NT2/D1 (cell line): ENCODE data around the gene PGAM5.

ENCODE experiments used
- DNase-seq: peaks from one replicate; pipeline ENCODE4 v3.0.0-alpha.2; 2011; ENCODE audit warnings: low read depth, low spot score
- H3K27me3 ChIP-seq: 2 replicates; pipeline ENCODE4 v1.6.0; 2011; ENCODE audit warnings: mild to moderate bottlenecking; ENCODE audit not compliant: insufficient read length, insufficient read depth
- H3K36me3 ChIP-seq: 2 replicates; pipeline ENCODE4 v1.6.1; 2011; ENCODE audit warnings: mild to moderate bottlenecking, low read length, mixed read lengths; ENCODE audit not compliant: insufficient read depth, insufficient read length
- H3K4me1 ChIP-seq: 2 replicates; pipeline ENCODE4 v1.5.1; 2011; ENCODE audit not compliant: insufficient read depth, insufficient read length
- H3K4me3 ChIP-seq: 2 replicates; pipeline ENCODE4 v1.5.1; 2011; ENCODE audit warnings: low read depth; ENCODE audit not compliant: insufficient read length
- H3K9ac ChIP-seq: 2 replicates; pipeline ENCODE4 v1.6.0; 2011; ENCODE audit warnings: low read depth; ENCODE audit not compliant: insufficient read length
- H3K9me3 ChIP-seq: 2 replicates; pipeline ENCODE4 v1.5.1; 2011; ENCODE audit warnings: mild to moderate bottlenecking, low read length; ENCODE audit not compliant: insufficient read depth
- SUZ12 ChIP-seq: IDR thresholded peaks from 2 replicates; pipeline ENCODE4 v1.6.1; 2011; ENCODE audit not compliant: insufficient read length, insufficient read depth; ENCODE audit errors: extremely low read depth
- YY1 ChIP-seq: IDR thresholded peaks from 2 replicates; pipeline ENCODE4 v1.6.1; 2011; ENCODE audit not compliant: insufficient read length, insufficient read depth
- ZNF274 ChIP-seq: IDR thresholded peaks from 2 replicates; pipeline ENCODE4 v1.6.1; 2011; ENCODE audit warnings: mild to moderate bottlenecking, low read depth, low read length

PGAM5 gene

GRCh38 chr12:132665794-132666193, 44.8 kb upstream of the PGAM5 start:
- Histone ChIP-seq H3K4me1 (peaks cover 2% of the 10 kb centered on the region), H3K36me3 (peaks cover 95% of the 10 kb centered on the region)
- TF ChIP-seq ZNF274 (no peak), YY1 (no peak), SUZ12 (no peak)

GRCh38 chr12:132668191-132669088, 42.2 kb upstream of the PGAM5 start:
- TF ChIP-seq ZNF274 (no peak), SUZ12 (no peak), YY1 (no peak)
- peaks cover 94% of the 10 kb centered on the region for H3K36me3 ChIP-seq

More at GRCh38 chr12:132665794-132666193, 44.8 kb upstream of the PGAM5 start:
- no peak overlapping the region for H3K9ac ChIP-seq
- no peaks in the 10 kb centered on the region for H3K9me3 ChIP-seq
- H3K4me3 ChIP-seq, result no peak overlapping the region
- no peak for DNase-seq
- H3K27me3 ChIP-seq, result no peaks in the 10 kb centered on the region

DNA sequence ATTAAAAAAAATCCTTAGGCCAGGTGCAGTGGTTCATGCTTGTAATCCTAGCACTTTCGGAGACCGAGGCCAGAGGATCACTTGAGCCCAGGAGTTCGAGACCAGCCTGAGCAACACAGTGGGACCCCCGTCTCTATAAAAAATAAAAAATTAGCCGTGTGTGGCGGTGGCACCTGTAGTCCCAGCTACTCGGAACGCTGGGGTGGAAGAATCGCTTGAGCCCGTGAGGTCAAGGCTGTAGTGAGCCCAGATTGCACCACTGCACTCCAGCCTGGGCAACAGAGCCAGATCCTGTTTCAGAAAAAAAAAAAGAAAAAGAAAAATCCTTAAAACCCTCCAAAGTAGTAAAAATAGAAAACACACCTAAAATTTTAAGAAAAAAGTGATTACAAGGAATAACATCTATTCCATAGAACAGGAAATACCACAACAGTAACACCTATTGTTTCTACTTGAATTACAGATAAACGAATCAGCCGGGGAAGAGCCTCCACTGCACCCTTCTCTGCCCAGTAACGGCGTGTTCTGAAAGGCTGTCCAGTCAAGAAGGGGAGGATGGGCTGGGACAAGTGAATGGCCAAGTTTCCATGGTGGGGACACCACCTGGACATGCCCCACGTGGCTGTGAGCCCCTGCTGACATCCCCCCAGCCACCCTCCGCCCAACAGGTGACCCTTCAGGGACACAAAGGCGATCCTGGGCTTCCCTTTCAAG, 41.3 kb upstream of the PGAM5 start:
- Histone ChIP-seq H3K9me3 (no peaks in the 10 kb centered on the region), H3K36me3 (peaks cover 94% of the 10 kb centered on the region), H3K27me3 (no peaks in the 10 kb centered on the region), H3K4me3 (no peak overlapping the region), H3K9ac (no peak overlapping the region), H3K4me1 (peaks cover 2% of the 10 kb centered on the region)
- DNase-seq, result no peak
- TF ChIP-seq SUZ12, result no peak
- TF ChIP-seq YY1, result no peak
- no peak for TF ChIP-seq ZNF274

More at GRCh38 chr12:132668191-132669088, 42.2 kb upstream of the PGAM5 start:
- Histone ChIP-seq H3K4me1 (peaks cover 2% of the 10 kb centered on the region), H3K9ac (no peak overlapping the region), H3K9me3 (no peaks in the 10 kb centered on the region), H3K27me3 (no peaks in the 10 kb centered on the region), H3K4me3 (no peak overlapping the region)
- no peak for DNase-seq

DNA sequence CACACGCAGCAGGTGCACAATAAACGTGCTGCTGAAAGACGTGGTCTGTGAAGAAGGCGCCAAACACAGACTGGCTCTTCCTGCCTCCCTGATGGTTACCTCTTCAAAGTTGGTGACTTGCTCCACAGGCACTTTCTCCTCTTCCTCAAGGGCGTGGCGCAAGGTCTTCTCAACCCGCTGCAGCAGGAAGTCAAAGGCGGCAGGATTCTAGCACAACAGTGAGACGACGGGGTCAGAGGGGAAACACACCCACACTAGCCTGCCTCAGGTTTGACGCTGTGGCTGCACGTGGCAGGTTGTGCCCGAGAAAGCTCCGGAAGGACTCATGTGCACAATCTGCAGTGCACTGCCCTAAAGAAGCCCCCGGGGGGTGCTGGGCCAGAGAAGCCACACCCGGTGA, 38.5 kb upstream of the PGAM5 start:
- TF ChIP-seq SUZ12, result no peak
- TF ChIP-seq ZNF274, result no peak
- no peak for TF ChIP-seq YY1
- no peaks in the 10 kb centered on the region for H3K9me3 ChIP-seq
- H3K4me3 ChIP-seq, result no peak overlapping the region
- H3K27me3 ChIP-seq, result no peaks in the 10 kb centered on the region
- no peak for DNase-seq
- H3K4me1 ChIP-seq, result peaks cover 2% of the 10 kb centered on the region
- no peak overlapping the region for H3K9ac ChIP-seq
- peaks cover 94% of the 10 kb centered on the region for H3K36me3 ChIP-seq

GRCh38 chr12:132672678-132673077, 38.0 kb upstream of the PGAM5 start:
- TF ChIP-seq YY1 (no peak), SUZ12 (no peak), ZNF274 (no peak)
- H3K27me3 ChIP-seq, result no peaks in the 10 kb centered on the region
- peaks cover 94% of the 10 kb centered on the region for H3K36me3 ChIP-seq

GRCh38 chr12:132673288-132674179, 37.1 kb upstream of the PGAM5 start:
- DNase-seq, result no peak
- peaks cover 2% of the 10 kb centered on the region for H3K4me1 ChIP-seq
- TF ChIP-seq ZNF274 (no peak), SUZ12 (no peak), YY1 (no peak)
- H3K9me3 ChIP-seq, result no peaks in the 10 kb centered on the region
- no peaks in the 10 kb centered on the region for H3K27me3 ChIP-seq
- no peak overlapping the region for H3K4me3 ChIP-seq
- peaks cover 95% of the 10 kb centered on the region for H3K36me3 ChIP-seq
- no peak overlapping the region for H3K9ac ChIP-seq

More at GRCh38 chr12:132672678-132673077, 38.0 kb upstream of the PGAM5 start:
- no peaks in the 10 kb centered on the region for H3K9me3 ChIP-seq
- H3K4me3 ChIP-seq, result no peak overlapping the region
- H3K9ac ChIP-seq, result no peak overlapping the region
- peaks cover 2% of the 10 kb centered on the region for H3K4me1 ChIP-seq
- no peak for DNase-seq

DNA sequence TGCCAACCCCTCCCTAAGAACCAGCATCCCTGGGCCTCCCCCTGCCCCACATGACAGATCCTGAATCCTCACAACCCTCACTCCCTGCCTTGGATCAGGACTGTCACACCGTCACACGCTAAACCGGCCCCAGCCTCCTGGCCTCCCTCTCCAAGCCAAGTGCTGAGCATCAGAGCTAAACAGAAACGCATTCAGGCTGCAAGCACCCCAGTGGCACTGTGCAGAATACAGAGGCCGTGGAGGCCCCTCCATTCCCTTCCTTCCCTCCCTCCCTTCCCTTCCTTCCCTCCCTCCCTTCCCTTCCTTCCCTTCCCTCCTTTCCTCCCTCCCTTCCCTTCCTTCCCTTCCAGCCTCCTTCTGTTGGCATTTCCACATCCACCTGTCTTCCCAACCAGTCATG, 36.1 kb upstream of the PGAM5 start:
- Histone ChIP-seq H3K9ac (no peak overlapping the region), H3K27me3 (no peaks in the 10 kb centered on the region), H3K36me3 (peaks cover 94% of the 10 kb centered on the region), H3K9me3 (no peaks in the 10 kb centered on the region), H3K4me1 (peaks cover 2% of the 10 kb centered on the region), H3K4me3 (no peak overlapping the region)
- no peak for DNase-seq
- TF ChIP-seq ZNF274, result no peak
- no peak for TF ChIP-seq YY1
- no peak for TF ChIP-seq SUZ12
